SJSA1 (cell line): ENCODE data around the gene CARS1. TPM values are rescaled to one million over a fixed set of nuclear protein-coding genes. Genes with fewer than 3 reads are reported as not detected.

Experiments
- DNase-seq, 2 experiments: peaks; one replicate each; pipeline ENCODE4 v3.0.0-alpha.2; 2015 to 2020; ENCODE audit warnings: low spot score in 2 of 2, low read depth in 1 of 2
- H3K27ac ChIP-seq: fragments of 250-450 bp; sonication (Bioruptor Pico); 2 replicates; pipeline ENCODE4 v1.5.1; 2020; ENCODE audit warnings: mild to moderate bottlenecking, moderate library complexity
- H3K27me3 ChIP-seq: fragments of 250-450 bp; sonication (Bioruptor Pico); replicated peaks from 2 replicates; pipeline ENCODE4 v1.5.1; 2020; ENCODE audit warnings: mild to moderate bottlenecking, moderate library complexity
- H3K36me3 ChIP-seq: fragments of 250-450 bp; sonication (Bioruptor Pico); 2 replicates; pipeline ENCODE4 v1.5.1; 2020; ENCODE audit warnings: mild to moderate bottlenecking
- H3K4me1 ChIP-seq: fragments of 250-450 bp; sonication (Bioruptor Pico); replicated peaks from 2 replicates; pipeline ENCODE4 v1.6.1; 2021; ENCODE audit warnings: mild to moderate bottlenecking
- H3K4me3 ChIP-seq: fragments of 250-450 bp; sonication (Bioruptor Pico); 2 replicates; pipeline ENCODE4 v1.5.1; 2020; ENCODE audit warnings: mild to moderate bottlenecking
- H3K9me3 ChIP-seq: fragments of 250-450 bp; sonication (Bioruptor Pico); replicated peaks from 2 replicates; pipeline ENCODE4 v1.5.1; 2020; ENCODE audit warnings: mild to moderate bottlenecking
- total RNA-seq: library from RNA; depleted of rRNA; stranded (reverse); fragments of >200 nt; shearing (Covaris generic); gene quantifications from 2 replicates; pipeline ENCODE4 v1.2.3, GENCODE V29; 2014

Gene CARS1
- total RNA-seq, 1 experiment from 2014 or later = 57.6 TPM

DNA sequence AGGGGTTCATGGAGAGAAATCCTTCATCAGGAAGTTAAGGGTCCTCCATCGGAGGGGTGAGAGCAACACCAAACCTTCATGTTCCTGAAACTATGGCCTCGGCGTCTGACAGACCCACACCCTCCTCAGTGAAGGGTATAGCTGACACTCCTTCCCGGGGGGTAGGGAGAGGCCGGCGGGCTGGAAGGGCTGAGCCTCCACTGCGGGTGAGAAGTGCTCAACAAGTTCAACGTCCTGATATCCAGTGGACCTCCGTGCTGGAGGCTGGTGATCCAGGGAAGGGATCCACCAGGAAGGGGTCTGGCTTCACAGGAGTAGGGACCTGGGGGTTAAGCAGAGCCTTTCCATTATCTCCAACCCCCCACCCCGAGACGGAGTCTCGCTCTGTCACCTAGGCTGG lies 12.3 kb downstream of the CARS1 start:
- peaks cover 9% of the 10 kb centered on the region for H3K4me1 ChIP-seq
- DNase-seq = no peak
- H3K36me3 ChIP-seq = peaks cover 79% of the 10 kb centered on the region
- H3K27me3 ChIP-seq = no peaks in the 10 kb centered on the region
- no peak overlapping the region for H3K27ac ChIP-seq
- no peaks in the 10 kb centered on the region for H3K9me3 ChIP-seq
- H3K4me3 ChIP-seq = no peak overlapping the region

DNA sequence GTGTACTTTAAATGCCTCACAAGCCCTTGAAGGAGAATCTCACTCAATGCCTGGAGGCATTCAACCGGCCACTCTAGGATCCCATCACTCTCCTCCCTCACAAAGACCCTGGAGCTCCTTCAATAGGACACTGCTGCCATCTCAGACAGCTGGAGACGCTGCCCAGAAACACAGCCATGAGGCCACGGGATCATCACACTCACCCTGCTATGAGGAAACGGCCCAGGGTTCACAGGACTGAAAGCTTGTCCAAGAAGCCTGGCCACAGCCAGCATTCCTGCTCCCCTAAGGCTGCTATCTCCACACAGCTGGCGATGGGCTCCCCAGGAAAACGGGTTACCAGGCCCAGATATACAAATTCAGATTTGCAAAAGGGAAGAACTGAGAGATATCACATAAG lies 13.2 kb downstream of the CARS1 start:
- peaks cover under 1% of the 10 kb centered on the region for H3K4me1 ChIP-seq
- no peak for DNase-seq
- H3K9me3 ChIP-seq = no peaks in the 10 kb centered on the region
- H3K4me3 ChIP-seq = no peak overlapping the region
- no peaks in the 10 kb centered on the region for H3K27me3 ChIP-seq
- H3K27ac ChIP-seq = no peak overlapping the region
- H3K36me3 ChIP-seq = peaks cover 82% of the 10 kb centered on the region

DNA sequence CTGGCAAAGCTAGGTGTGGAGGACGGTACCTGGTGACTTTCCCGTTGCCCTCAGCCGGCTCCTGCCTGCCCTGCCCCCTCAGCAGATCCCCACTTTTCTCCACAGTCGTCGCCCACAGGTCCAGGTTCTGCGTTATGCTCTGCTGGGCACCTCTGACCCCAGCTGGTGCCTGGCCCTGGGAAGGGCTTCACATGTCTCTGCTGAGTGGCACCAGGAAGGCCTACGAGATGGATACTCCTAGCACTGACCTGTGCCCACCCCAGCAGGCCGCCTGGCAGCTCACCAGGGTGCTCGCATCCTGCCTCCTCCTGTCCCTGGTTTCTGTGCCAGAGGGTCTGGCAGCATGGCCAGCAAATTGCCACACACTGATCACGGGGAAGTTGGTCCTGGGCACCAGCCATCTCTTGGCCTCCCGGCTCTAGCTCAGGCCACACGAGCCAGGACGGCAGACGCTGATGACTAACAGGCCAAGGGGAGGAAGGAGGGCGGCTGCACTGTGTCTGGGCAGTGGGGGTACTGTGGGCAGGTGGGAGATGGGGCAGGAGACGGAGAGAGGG lies 13.8 kb downstream of the CARS1 start:
- no peak overlapping the region for H3K27ac ChIP-seq
- DNase-seq = no peak
- peaks cover 88% of the 10 kb centered on the region for H3K36me3 ChIP-seq
- no peaks in the 10 kb centered on the region; the same call in 1 of the 2 replicates for H3K4me1 ChIP-seq
- H3K9me3 ChIP-seq = no peaks in the 10 kb centered on the region
- no peak overlapping the region for H3K4me3 ChIP-seq
- H3K27me3 ChIP-seq = no peaks in the 10 kb centered on the region

DNA sequence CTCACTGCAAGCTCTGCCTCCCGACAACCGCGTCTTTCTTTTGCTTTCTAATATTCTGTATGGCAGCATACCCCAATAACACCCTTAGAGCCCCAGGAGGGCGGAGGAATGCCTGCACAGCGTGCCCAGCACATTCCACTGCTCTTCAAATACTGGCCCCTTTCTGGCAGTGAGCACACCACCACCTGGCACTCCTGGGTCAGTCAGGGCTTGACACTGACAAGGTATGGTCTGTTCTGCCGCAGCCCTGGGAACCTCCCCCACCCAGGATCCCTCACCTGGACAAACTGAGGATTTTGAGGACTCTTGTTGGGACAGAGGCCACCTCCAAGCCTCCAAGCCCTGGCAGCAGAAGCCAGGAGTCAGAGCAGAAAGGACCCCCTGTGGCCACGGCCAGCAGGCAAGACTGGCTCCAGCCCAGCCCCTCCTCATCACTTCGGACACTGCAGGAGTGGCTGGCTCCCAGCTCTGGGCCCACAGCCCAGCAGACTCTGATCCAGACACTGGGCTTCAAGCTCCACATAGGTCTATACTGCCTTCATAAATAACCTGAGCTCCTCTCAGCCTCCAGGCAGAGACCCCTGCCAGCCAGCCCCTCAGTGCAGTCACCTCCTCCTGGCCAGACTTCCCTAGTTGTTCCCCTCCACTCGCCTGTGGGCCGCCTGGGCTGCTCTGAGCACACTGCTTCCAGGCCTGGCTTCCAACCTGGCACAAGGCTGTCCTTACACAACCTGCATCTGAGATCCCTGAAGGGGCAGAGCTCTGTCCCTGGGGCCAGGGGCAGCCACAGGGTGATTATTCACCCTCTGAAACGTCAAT lies 14.5 kb downstream of the CARS1 start:
- H3K36me3 ChIP-seq = peaks cover 93% of the 10 kb centered on the region
- no peaks in the 10 kb centered on the region; the same call in 1 of the 2 replicates for H3K4me1 ChIP-seq
- no peaks in the 10 kb centered on the region for H3K27me3 ChIP-seq
- no peak for DNase-seq
- H3K4me3 ChIP-seq = no peak overlapping the region
- H3K27ac ChIP-seq = no peak overlapping the region
- no peaks in the 10 kb centered on the region for H3K9me3 ChIP-seq

DNA sequence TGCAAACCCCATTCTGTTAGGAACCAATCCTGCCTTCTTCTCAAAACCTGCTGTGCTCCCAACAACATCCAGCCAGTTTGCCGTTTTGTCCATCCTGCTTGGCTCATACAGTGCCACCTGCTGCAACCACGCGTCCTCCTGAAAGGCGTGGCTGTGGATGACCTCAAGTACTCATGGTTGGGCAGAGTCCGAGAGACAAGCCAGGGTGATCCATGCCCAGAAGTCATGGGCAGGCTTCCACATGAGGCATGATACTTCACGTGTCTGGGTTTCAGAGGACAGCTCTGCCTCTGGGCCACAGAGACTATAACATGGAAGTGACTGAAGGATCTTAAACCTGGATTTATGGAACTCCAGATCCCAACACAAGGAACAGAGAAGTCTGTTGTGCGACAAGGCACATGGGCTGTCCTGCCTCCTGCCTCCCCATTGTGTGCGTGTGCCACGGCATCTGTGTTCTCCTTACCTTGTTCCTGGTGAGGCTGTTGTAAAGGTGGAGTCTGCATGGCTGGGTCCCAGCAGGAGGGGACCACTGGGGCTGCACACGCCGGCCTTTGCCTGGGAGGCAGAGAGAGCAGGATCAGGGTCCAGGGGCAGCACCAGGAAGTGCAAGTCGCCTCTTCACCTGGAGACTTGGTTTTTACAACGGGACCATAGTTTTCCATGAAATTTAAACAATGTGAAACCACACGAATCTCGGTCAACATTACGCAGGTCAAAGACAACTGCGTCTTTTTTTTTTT lies 15.4 kb downstream of the CARS1 start:
- H3K4me3 ChIP-seq = no peak overlapping the region
- peaks cover 96% of the 10 kb centered on the region for H3K36me3 ChIP-seq
- H3K9me3 ChIP-seq = no peaks in the 10 kb centered on the region
- H3K27ac ChIP-seq = no peak overlapping the region
- no peaks in the 10 kb centered on the region for H3K27me3 ChIP-seq
- H3K4me1 ChIP-seq = no peaks in the 10 kb centered on the region; the same call in 1 of the 2 replicates
- no peak for DNase-seq

DNA sequence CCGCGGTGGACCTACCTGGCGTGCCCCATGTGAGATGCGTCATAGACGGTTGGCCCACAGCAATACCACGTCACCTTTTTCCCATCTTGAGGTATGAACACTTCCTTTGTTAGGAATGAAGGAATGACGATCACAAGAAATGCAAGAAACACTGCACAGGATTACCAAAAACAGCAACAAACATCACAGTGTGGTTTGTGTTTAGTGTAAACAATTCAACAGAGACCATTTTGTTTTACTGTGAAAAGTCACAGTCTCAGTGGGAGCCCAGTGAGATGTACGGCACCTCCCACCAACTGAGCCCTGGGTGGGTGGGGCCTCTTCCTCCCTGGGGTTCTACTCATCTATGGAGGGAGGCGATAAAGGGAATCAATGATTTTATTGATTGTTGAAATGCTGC lies 16.3 kb downstream of the CARS1 start:
- peaks cover 96% of the 10 kb centered on the region for H3K36me3 ChIP-seq

DNA sequence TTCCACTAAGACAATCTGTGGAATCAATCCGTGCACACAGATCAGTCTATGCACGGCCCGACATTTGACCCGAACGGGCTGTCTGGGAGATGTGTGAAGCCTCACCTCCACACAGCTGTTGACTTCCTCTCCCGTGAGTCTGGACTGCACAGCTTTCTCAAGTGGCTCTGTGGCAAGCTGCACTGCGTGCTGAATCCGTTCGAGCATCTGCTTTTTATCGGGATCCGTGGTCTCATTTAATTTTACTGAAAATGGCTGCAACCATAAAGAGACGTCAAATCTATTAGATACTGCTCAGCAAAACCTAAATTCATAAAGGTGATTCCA lies 19.3 kb downstream of the CARS1 start:
- Histone ChIP-seq H3K27ac (no peak overlapping the region), H3K36me3 (peaks cover 96% of the 10 kb centered on the region), H3K27me3 (no peaks in the 10 kb centered on the region), H3K4me1 (no peaks in the 10 kb centered on the region; the same call in 1 of the 2 replicates), H3K4me3 (no peak overlapping the region), H3K9me3 (no peaks in the 10 kb centered on the region)
- no peak for DNase-seq

More for the DNA sequence above, 16.3 kb downstream of the CARS1 start:
- Histone ChIP-seq H3K4me3 (no peak overlapping the region), H3K27ac (no peak overlapping the region), H3K9me3 (no peaks in the 10 kb centered on the region), H3K27me3 (no peaks in the 10 kb centered on the region), H3K4me1 (no peaks in the 10 kb centered on the region; the same call in 1 of the 2 replicates)
- no peak for DNase-seq

DNA sequence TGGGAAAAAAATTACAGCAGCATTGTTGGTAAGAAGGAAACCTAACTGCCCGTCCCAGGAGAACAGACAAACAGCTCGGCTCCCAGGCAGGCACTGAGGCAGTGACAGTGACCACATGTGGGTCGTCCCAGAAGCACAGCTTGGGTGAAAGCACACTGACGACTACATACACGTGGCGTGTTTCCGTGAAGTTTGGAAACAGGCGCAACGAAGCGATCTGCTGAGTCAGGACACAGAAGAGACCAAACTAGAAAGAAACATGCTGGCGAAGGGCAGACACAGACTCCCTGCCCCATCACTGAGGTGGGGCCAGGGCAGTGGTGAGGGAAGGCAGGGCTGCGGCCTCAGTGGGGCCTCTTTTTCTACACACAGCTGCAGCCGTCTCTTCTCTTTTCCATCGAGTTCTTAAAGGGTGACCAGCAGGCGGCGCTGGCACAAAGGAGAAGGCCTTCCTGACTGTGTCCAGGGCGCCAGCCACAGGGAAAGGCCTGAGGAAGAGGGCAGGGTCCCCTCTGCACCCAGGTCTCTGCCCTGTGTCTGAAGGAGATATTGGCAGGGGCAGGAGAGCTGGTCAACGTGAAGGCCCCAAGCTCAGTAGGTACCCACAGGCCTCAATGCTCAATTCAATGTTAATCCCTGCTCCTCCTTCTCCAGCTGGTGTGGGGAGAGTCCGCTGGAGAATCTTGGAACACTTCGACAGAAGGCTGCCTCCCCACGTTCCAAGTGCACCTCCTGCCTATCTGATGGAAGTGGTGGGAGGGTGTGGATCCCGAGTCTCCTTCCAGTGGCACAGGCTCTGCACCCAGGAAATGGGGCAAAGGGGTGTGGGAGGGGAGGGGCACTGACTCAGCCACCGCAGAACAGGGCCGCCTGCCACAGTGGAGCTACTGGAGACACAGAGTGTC lies 19.9 kb downstream of the CARS1 start:
- H3K9me3 ChIP-seq = no peaks in the 10 kb centered on the region
- H3K4me3 ChIP-seq = no peak overlapping the region
- H3K36me3 ChIP-seq = peaks cover 96% of the 10 kb centered on the region
- H3K4me1 ChIP-seq = no peaks in the 10 kb centered on the region; the same call in 1 of the 2 replicates
- H3K27me3 ChIP-seq = no peaks in the 10 kb centered on the region
- H3K27ac ChIP-seq = no peak overlapping the region
- peak; percentile 75 to 86 for DNase-seq

DNA sequence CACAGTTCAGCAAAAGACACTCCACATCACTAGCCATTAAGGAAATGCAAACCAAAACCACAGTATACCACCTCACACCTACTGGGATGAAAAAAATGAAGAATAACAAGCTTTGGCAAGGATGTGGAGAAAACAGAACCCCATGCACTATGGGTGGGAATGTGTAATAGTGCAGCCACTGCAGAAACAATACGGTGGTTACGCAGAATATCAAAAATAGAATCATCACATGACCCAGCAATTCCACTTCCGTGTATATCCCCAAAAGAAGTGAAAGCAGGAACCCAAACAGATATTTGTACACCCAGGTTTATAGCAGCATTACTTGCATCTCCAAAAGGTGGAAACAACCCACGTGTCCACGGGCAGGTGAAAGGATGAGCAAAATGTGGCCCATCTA lies 20.8 kb downstream of the CARS1 start:
- Histone ChIP-seq H3K4me1 (no peaks in the 10 kb centered on the region; the same call in 1 of the 2 replicates), H3K4me3 (no peak overlapping the region), H3K27me3 (no peaks in the 10 kb centered on the region), H3K9me3 (no peaks in the 10 kb centered on the region), H3K27ac (no peak overlapping the region), H3K36me3 (peaks cover 91% of the 10 kb centered on the region)
- DNase-seq = no peak

DNA sequence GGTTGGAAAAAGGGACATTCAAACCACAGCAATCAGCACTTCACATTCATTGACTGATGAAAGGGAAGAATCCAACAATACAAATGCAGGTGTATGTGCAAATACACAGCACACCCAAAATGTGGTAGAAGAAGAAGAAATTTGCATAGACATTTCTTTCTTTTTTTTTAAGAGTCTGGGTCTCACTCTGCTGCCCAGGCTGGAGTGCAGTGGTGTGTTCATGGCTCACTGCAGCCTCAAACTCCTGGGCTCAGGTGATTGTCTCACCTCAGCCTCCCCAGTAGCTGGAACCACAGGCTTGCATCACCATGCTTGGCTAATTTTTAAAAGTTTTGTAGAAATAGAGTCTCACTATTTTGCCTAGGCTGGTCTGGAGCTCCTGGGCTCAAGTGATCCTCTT lies 21.9 kb downstream of the CARS1 start:
- Histone ChIP-seq H3K4me3 (no peak overlapping the region), H3K36me3 (peaks cover 86% of the 10 kb centered on the region), H3K27ac (no peak overlapping the region), H3K27me3 (no peaks in the 10 kb centered on the region), H3K9me3 (no peaks in the 10 kb centered on the region), H3K4me1 (no peaks in the 10 kb centered on the region; the same call in 1 of the 2 replicates)
- no peak for DNase-seq

DNA sequence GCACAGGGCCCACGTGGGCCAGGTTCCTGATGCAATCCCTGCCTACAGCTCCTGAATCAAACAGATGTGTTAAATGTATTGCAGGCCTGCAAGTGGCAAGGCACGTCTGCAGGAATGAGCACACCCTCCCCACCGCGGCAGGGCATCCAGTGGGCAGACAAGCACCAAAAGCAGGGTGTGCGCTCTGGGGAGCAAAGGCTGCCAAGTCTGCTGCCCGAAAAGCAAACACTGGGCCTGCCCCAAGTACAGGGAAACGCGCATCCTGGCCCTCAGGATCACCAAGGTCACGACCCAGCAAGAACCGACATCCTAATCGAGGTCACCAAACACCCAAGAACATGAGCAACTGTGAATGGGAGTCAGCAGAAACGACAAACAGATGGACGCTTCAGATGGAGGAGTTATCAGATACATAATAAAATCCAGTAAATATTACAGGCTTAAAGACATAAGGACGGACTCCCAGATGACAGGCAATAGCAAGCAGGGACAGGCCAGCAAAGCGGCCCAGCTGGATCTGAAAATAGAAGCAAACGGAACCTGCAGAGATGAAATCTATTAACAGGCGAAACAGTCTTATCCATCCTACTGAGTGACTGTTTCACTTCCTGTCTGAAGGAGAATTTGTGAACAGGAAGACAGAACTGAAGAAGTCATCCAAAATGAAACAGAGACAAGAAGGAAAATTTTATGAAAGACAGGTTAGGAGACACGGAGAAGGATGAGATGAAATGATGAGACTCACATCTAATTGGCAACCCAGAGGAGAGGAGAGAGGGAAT lies 26.7 kb downstream of the CARS1 start:
- no peaks in the 10 kb centered on the region for H3K4me1 ChIP-seq
- no peak overlapping the region for H3K4me3 ChIP-seq
- no peaks in the 10 kb centered on the region for H3K9me3 ChIP-seq
- H3K27ac ChIP-seq = no peak overlapping the region
- peaks cover 81% of the 10 kb centered on the region for H3K36me3 ChIP-seq
- no peaks in the 10 kb centered on the region for H3K27me3 ChIP-seq
- no peak for DNase-seq

DNA sequence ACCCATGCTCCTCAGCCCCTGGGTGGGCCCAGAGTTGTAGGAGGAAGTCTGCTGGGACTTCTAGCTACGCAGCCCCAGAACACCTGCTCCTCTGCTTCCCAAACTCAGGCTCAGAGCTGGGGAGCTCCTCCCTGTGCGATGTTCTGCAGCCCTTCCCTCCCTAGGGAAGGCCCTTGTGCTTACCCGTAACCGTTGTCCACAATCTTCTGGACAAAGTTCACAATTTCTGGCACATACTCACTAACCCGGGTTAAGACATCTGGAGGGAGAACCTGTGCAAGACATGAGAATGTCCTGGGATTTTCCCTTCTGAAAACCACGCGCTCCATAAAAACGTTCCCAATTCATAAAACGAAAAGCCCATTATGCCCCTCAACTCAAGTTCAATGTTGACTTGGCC lies 28.4 kb downstream of the CARS1 start:
- DNase-seq = no peak
- H3K9me3 ChIP-seq = no peaks in the 10 kb centered on the region
- H3K4me1 ChIP-seq = no peaks in the 10 kb centered on the region
- no peak overlapping the region for H3K4me3 ChIP-seq
- no peak overlapping the region for H3K27ac ChIP-seq
- H3K27me3 ChIP-seq = no peaks in the 10 kb centered on the region
- peaks cover 84% of the 10 kb centered on the region for H3K36me3 ChIP-seq

DNA sequence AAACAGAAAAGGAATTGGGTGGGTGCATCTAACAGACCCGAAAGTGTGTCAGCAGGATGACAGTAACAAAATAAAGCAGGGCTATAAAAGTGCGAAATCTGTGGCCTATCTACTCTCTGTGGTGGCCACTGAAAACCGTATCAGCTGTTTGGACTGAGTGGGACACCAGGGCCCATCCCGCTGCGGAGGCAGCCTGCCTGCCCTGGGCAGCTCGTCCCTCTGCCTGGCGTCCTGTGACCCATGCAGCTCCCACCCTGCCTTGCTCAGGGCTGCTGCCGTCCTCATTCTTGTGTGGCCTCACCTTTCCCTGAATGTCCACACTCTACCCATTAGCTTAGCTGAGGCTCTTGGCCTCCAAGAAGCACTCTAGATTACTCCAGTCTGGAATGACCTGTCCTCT lies 30.4 kb downstream of the CARS1 start:
- Histone ChIP-seq H3K9me3 (no peaks in the 10 kb centered on the region), H3K36me3 (peaks cover 72% of the 10 kb centered on the region)
- no peak for DNase-seq

More for the DNA sequence above, 30.4 kb downstream of the CARS1 start:
- Histone ChIP-seq H3K4me3 (no peak overlapping the region), H3K4me1 (no peaks in the 10 kb centered on the region), H3K27ac (no peak overlapping the region), H3K27me3 (no peaks in the 10 kb centered on the region)
